Caki2 (cell line): ENCODE data around the gene RAB31. TPM values are rescaled to one million over a fixed set of nuclear protein-coding genes. Genes with fewer than 3 reads are reported as not detected.
A peak's percentile ranks its signal among the peaks of the same experiment; 100 is the strongest.

Experiments
- DNase-seq: peaks from one replicate; pipeline ENCODE4 v3.0.0-alpha.2; 2015; ENCODE audit warnings: low read depth
- in situ Hi-C: cut with HindIII; loops from 2 replicates; pipeline ENCODE4 v1.10.0; 2016; ENCODE audit warnings: low sequenced_read_pairs, low pct_unique_long_range_greater_than_20kb, mixed read lengths
- total RNA-seq: library from RNA; depleted of rRNA; stranded (reverse); fragments of >200 nt; shearing (Covaris generic); gene quantifications from 2 replicates; pipeline ENCODE4 v1.2.3, GENCODE V29; 2014; ENCODE audit warnings: low replicate concordance

The RAB31 gene
- total RNA-seq, 1 experiment from 2014 or later, result 18.3 TPM

GRCh38 chr18:9749611-9750010 lies 41.5 kb downstream of the RAB31 start:
- no peak for DNase-seq
- in situ Hi-C loops, result no loop called here

- DNase-seq, result no peak
- in situ Hi-C loops, result no loop called here
Observed at GRCh38 chr18:9750112-9750511, 42.0 kb downstream of the RAB31 start.

- no peak for DNase-seq
- in situ Hi-C loops, result no loop called here
Observed at GRCh38 chr18:9750606-9751304, 42.7 kb downstream of the RAB31 start.

- in situ Hi-C loops, result no loop called here
- DNase-seq, result no peak
Observed at GRCh38 chr18:9751371-9752031, 43.4 kb downstream of the RAB31 start.

- in situ Hi-C loops, result no loop called here
- DNase-seq, result no peak
Observed at GRCh38 chr18:9753846-9754245, 45.7 kb downstream of the RAB31 start.

GRCh38 chr18:9755110-9755509 lies 47.0 kb downstream of the RAB31 start:
- in situ Hi-C loops, result no loop called here

GRCh38 chr18:9755615-9756014 lies 47.5 kb downstream of the RAB31 start:
- in situ Hi-C loops, result no loop called here
- no peak for DNase-seq

More at GRCh38 chr18:9755110-9755509, 47.0 kb downstream of the RAB31 start:
- DNase-seq, result no peak

GRCh38 chr18:9756271-9756932 lies 48.3 kb downstream of the RAB31 start:
- DNase-seq, result no peak
- in situ Hi-C loops, result no loop called here

- in situ Hi-C loops, result no loop called here
- no peak for DNase-seq
Observed at GRCh38 chr18:9756933-9757470, 48.9 kb downstream of the RAB31 start.

- peak; percentile 69 for DNase-seq
- in situ Hi-C loops, result no loop called here
Observed at GRCh38 chr18:9757827-9758621, 49.9 kb downstream of the RAB31 start.

GRCh38 chr18:9758624-9759075 lies 50.5 kb downstream of the RAB31 start:
- in situ Hi-C loops, result no loop called here
- no peak for DNase-seq

- no peak for DNase-seq
- in situ Hi-C loops, result no loop called here
Observed at GRCh38 chr18:9760641-9761040, 52.5 kb downstream of the RAB31 start.

GRCh38 chr18:9762526-9762925 lies 54.4 kb downstream of the RAB31 start:
- no peak for DNase-seq
- in situ Hi-C loops, result no loop called here

GRCh38 chr18:9763157-9763556 lies 55.1 kb downstream of the RAB31 start:
- in situ Hi-C loops, result no loop called here
- no peak for DNase-seq

- DNase-seq, result no peak
- in situ Hi-C loops, result no loop called here
Observed at GRCh38 chr18:9764011-9764481, 55.9 kb downstream of the RAB31 start.

GRCh38 chr18:9765501-9765900 lies 57.4 kb downstream of the RAB31 start:
- no peak for DNase-seq
- in situ Hi-C loops, result no loop called here

- DNase-seq, result no peak
- in situ Hi-C loops, result no loop called here
Observed at GRCh38 chr18:9766076-9766481, 58.0 kb downstream of the RAB31 start.

- in situ Hi-C loops, result no loop called here
Observed at GRCh38 chr18:9766740-9767139, 58.6 kb downstream of the RAB31 start.

More at GRCh38 chr18:9766740-9767139, 58.6 kb downstream of the RAB31 start:
- DNase-seq, result no peak
